Measurements from ENCODE around the gene RAD51B.

The RAD51B gene

DNA sequence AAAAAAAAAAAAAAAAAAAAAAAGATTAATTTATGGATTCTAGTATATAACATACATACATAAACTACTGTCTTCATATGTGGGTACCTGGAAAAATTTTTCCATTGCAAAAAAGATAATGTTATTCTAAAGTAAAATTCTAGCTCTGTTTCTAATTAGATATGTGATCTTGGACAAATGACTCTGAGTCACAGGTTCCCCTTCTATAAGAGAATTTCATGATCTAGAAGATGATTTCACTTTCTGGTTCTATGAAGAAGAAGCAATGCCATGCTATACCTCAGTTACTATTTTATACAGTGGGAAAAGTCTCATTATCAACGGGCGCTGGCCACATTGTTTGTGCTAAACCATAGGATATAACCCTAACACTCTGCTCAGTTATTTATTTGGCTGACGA lies 622.0 kb downstream of the RAD51B start (continued):
- TF ChIP-seq, protein P1, sequence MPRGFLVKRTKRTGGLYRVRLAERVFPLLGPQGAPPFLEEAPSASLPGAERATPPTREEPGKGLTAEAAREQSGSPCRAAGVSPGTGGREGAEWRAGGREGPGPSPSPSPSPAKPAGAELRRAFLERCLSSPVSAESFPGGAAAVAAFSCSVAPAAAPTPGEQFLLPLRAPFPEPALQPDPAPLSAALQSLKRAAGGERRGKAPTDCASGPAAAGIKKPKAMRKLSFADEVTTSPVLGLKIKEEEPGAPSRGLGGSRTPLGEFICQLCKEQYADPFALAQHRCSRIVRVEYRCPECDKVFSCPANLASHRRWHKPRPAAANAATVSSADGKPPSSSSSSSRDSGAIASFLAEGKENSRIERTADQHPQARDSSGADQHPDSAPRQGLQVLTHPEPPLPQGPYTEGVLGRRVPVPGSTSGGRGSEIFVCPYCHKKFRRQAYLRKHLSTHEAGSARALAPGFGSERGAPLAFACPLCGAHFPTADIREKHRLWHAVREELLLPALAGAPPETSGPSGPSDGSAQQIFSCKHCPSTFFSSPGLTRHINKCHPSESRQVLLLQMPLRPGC (tag by site-specific recombination; IDR thresholded peaks at IDR 0.05): no peak
- TF ChIP-seq SETDB1 (IDR thresholded peaks at IDR 0.05; ENCODE audit: insufficient read length, low read length): no peak
- no peak for TF ChIP-seq BCL6B (tag by site-specific recombination; IDR thresholded peaks at IDR 0.05)
- TF ChIP-seq WT1 (tag by site-specific recombination; IDR thresholded peaks at IDR 0.05): no peak
- TF ChIP-seq ZNF404 (tag by site-specific recombination; IDR thresholded peaks at IDR 0.05): no peak
- TF ChIP-seq ZFP41 (tag by site-specific recombination; IDR thresholded peaks at IDR 0.05; ENCODE audit: borderline replicate concordance): no peak
- no peak for TF ChIP-seq ZBTB49 (tag by site-specific recombination; IDR thresholded peaks at IDR 0.05; ENCODE audit: low read depth)
- no peak for TF ChIP-seq ZNF157 (tag by site-specific recombination; IDR thresholded peaks at IDR 0.05)

DNA sequence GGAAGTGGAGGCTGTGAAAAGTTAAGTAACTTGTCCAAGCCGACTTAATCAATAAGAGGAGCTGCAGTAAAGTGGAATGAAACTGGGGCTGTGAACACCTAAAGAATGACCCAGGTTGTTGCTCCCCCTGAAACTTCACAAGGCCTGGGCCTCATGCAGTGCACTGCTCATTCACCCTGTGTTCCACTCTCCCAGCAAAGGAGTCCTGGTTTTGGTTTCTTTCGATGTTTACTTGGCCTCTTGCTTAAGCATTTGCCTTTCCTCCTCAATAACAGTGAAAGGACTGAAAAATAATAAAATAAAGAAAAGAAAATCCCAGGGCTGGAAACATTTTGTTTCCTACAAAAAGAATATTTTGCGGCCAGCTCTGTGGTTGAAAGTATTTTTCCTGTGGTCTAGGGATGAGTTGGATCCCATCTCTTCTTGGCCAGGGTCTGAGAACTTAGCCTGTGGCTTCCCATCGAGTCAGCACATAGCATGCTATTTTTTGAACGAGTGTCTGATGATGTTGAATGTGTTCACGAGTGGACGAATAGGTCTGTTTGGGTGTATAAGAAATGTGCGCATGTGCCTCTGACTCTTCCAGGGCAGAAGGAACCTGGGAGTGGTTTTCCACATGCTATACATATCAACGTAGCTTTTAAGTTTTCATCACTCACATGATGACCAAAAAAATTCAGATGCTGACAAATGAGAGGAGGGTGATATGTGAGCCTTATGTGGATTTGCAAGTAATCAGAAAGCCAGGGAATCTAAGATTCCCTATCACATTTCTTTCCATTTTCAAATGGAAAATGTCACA lies 623.5 kb downstream of the RAD51B start:
- no peaks in the 10 kb centered on the region for H3K4me1 ChIP-seq (ENCODE audit: control insufficient read depth, insufficient read depth, low read length)
- H3K9me3 ChIP-seq (ENCODE audit: control insufficient read depth, insufficient read depth, low read depth, low read length): no peaks in the 10 kb centered on the region
- H3K4me3 ChIP-seq (ENCODE audit: low read depth, low read length): no peak overlapping the region
- ChIA-PET POLR2A (interaction anchor here (0.7 kb wide), 1 partner anchor 84 kb away, joined by 9 read pairs; no protein-coding TSS in a partner anchor), CTCF (interaction anchor here (0.6 kb wide), 1 partner anchor 27 kb away, joined by 3 read pairs; no protein-coding TSS in a partner anchor)
- H3K27ac ChIP-seq (ENCODE audit: extremely low read depth, low read depth, low read length): no peak overlapping the region
- H3K36me3 ChIP-seq (ENCODE audit: control insufficient read depth in 2 of 2, insufficient read depth in 1 of 2, low read length in 2 of 2): no peaks in the 10 kb centered on the region
- TF ChIP-seq, protein P2, sequence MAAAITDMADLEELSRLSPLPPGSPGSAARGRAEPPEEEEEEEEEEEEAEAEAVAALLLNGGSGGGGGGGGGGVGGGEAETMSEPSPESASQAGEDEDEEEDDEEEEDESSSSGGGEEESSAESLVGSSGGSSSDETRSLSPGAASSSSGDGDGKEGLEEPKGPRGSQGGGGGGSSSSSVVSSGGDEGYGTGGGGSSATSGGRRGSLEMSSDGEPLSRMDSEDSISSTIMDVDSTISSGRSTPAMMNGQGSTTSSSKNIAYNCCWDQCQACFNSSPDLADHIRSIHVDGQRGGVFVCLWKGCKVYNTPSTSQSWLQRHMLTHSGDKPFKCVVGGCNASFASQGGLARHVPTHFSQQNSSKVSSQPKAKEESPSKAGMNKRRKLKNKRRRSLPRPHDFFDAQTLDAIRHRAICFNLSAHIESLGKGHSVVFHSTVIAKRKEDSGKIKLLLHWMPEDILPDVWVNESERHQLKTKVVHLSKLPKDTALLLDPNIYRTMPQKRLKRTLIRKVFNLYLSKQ (tag by site-specific recombination; IDR thresholded peaks at IDR 0.05; ENCODE audit: borderline replicate concordance): no peak
- TF ChIP-seq PRDM6 (tag by site-specific recombination; IDR thresholded peaks at IDR 0.05): no peak
- no peak for TF ChIP-seq ZNF670 (tag by site-specific recombination; IDR thresholded peaks at IDR 0.05; ENCODE audit: low read depth)
- TF ChIP-seq, protein P3, sequence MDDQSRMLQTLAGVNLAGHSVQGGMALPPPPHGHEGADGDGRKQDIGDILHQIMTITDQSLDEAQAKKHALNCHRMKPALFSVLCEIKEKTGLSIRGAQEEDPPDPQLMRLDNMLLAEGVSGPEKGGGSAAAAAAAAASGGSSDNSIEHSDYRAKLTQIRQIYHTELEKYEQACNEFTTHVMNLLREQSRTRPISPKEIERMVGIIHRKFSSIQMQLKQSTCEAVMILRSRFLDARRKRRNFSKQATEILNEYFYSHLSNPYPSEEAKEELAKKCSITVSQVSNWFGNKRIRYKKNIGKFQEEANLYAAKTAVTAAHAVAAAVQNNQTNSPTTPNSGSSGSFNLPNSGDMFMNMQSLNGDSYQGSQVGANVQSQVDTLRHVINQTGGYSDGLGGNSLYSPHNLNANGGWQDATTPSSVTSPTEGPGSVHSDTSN (CRISPR knock-in tag; IDR thresholded peaks at IDR 0.05): no peak
- TF ChIP-seq KLF9 (tag by site-specific recombination; IDR thresholded peaks at IDR 0.05; ENCODE audit: low read depth): no peak
- TF ChIP-seq, protein P4, sequence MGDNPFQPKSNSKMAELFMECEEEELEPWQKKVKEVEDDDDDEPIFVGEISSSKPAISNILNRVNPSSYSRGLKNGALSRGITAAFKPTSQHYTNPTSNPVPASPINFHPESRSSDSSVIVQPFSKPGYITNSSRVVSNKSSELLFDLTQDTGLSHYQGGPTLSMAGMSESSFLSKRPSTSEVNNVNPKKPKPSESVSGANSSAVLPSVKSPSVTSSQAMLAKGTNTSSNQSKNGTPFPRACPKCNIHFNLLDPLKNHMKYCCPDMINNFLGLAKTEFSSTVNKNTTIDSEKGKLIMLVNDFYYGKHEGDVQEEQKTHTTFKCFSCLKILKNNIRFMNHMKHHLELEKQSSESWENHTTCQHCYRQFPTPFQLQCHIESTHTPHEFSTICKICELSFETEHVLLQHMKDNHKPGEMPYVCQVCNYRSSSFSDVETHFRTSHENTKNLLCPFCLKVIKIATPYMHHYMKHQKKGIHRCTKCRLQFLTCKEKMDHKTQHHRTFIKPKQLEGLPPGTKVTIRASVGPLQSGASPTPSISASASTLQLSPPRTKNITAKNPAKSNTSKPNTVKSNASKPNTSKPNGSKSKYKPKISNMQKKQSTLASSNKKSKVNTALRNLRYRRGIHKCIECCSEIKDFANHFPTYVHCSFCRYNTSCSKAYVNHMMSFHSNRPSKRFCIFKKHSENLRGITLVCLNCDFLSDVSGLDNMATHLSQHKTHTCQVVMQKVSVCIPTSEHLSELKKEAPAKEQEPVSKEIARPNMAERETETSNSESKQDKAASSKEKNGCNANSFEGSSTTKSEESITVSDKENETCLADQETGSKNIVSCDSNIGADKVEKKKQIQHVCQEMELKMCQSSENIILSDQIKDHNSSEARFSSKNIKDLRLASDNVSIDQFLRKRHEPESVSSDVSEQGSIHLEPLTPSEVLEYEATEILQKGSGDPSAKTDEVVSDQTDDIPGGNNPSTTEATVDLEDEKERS (tag by site-specific recombination; IDR thresholded peaks at IDR 0.05): no peak
- no peak for TF ChIP-seq TRIM28 (IDR thresholded peaks at IDR 0.05; ENCODE audit: borderline replicate concordance, low read length)
- no peak for TF ChIP-seq ZNF184 (tag by site-specific recombination; IDR thresholded peaks at IDR 0.05)
- TF ChIP-seq, protein P5, sequence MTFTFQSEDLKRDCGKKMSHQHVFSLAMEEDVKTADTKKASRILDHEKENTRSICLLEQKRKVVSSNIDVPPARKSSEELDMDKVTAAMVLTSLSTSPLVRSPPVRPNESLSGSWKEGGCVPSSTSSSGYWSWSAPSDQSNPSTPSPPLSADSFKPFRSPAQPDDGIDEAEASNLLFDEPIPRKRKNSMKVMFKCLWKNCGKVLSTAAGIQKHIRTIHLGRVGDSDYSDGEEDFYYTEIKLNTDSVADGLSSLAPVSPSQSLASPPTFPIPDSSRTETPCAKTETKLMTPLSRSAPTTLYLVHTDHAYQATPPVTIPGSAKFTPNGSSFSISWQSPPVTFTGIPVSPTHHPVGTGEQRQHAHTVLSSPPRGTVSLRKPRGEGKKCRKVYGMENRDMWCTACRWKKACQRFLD (tag by site-specific recombination; IDR thresholded peaks at IDR 0.05): no peak
- TF ChIP-seq ZNF529 (tag by site-specific recombination; IDR thresholded peaks at IDR 0.05; ENCODE audit: insufficient replicate concordance): no peak
- TF ChIP-seq SETDB1 (IDR thresholded peaks at IDR 0.05; ENCODE audit: insufficient read length, low read length): no peak
- TF ChIP-seq ZNF214 (tag by site-specific recombination; IDR thresholded peaks at IDR 0.05; ENCODE audit: borderline replicate concordance): no peak
- TF ChIP-seq ZNF426 (tag by site-specific recombination; IDR thresholded peaks at IDR 0.05): no peak

All from HEK293 (cell line).